ENCODE data around the gene ZSWIM3.

GRCh38 chr20:45827030-45827652, 30.3 kb upstream of the ZSWIM3 start, which contains the start of gene TNNC2:
- TF ChIP-seq EZH2 (optimal IDR thresholded peaks at IDR 0.05; ENCODE audit: low read depth, low read length) (no peak), EZH2phosphoT487 (IDR thresholded peaks at IDR 0.05; ENCODE audit: low read length) (no peak)
- TF ChIP-seq, protein P1, sequence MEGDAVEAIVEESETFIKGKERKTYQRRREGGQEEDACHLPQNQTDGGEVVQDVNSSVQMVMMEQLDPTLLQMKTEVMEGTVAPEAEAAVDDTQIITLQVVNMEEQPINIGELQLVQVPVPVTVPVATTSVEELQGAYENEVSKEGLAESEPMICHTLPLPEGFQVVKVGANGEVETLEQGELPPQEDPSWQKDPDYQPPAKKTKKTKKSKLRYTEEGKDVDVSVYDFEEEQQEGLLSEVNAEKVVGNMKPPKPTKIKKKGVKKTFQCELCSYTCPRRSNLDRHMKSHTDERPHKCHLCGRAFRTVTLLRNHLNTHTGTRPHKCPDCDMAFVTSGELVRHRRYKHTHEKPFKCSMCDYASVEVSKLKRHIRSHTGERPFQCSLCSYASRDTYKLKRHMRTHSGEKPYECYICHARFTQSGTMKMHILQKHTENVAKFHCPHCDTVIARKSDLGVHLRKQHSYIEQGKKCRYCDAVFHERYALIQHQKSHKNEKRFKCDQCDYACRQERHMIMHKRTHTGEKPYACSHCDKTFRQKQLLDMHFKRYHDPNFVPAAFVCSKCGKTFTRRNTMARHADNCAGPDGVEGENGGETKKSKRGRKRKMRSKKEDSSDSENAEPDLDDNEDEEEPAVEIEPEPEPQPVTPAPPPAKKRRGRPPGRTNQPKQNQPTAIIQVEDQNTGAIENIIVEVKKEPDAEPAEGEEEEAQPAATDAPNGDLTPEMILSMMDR (IDR thresholded peaks at IDR 0.05; ENCODE audit: low read length): no peak
